ENCODE measurements around the gene CNIH2.
"Not testable (repeated sequence)": the region's sequence is repeated elsewhere in the genome, so short reads cannot be mapped to it uniquely, and the experiment has no call there.

The CNIH2 gene

DNA sequence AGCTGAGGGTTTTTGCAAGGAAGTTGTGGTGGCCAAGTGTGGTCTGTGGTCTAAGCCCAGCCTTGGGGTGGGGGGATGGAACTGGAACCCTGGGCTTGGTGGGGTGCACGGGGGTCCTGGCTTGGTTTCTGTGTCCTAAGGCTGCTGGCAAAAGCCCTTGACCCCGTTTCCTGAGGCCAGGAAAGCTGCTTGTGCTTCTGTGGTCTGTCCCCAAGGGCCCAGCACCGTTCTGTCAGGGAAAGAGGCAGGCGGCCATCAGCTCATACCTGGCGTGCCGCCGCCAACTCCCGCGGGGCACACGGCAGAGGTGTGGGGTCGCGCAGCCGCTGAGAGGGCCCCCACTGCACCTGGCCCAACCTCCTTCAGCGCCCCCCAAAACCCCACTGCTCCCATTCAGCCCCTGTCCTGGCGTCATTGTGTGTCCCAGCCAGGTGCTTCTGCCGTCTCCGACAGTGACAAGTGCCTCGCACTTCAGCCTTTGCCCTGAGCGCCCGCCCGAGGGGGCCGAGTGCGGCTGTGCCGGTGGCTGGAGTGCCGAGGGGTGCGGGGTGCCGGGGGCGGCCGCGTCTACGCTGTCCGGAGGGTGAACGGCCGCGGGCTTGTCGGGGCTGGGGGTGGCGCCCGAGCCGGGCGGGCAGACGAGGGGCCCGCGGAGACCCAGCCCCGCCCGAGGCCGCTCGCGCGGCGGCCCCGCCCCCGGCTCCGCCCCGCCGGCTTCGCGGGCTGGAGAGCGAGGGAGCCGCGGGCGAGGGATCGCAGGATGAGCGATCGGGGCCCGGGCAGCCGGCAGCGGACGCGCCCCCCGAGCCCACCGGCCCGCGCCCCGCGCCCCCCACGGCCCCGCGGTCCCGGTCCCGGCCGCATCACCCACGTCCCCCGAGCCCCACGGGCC lies at the start of gene CNIH2:
Gene CNIH2 (plus strand): TSS at position 705 of the 892 bp plus-strand sequence. CDS start 282 bp downstream, outside the sequence.
- no peak for DNase-seq (ENCODE audit: low read depth)

DNA sequence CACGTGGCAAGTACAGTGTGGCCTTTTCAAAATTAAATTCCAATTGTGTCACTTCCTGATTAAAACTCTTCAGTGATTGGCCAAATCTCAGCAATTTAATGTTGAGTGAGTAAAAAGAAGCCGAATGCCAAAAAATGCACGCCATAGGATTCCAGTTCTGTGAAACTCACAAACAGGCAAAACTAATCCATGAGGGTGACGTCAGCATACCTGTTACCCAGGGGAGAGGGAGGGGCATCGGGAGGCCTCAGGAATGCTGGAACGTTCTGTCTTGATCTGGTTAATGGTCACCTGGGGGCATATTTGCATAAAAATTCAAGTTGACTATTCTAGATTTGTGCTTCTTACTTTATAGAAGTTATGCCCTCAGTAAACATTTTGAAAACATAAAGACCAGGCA lies 49.5 kb upstream of the CNIH2 start:
- DNase-seq (ENCODE audit: low read depth), result no peak

DNA sequence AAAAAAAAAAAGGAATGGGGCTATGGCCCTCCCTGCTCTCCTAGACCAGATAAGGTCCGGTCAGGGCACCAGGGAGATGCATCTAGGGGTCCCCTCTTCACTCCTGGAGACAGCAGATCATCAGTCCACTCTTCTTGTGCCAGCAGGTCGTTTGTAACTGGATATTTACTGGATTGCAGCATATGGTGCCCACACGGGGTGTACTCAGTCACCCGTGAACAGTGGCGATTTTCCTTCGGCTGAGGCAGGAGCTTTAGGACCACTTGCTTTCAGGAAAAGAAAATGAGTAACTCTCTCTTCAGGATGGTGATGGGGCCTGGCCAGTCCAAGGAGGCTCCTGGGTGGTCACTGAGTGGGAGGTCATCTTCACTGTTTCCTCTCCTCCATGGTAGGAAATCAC lies 47.8 kb upstream of the CNIH2 start:
- DNase-seq (ENCODE audit: low read depth), result no peak

DNA sequence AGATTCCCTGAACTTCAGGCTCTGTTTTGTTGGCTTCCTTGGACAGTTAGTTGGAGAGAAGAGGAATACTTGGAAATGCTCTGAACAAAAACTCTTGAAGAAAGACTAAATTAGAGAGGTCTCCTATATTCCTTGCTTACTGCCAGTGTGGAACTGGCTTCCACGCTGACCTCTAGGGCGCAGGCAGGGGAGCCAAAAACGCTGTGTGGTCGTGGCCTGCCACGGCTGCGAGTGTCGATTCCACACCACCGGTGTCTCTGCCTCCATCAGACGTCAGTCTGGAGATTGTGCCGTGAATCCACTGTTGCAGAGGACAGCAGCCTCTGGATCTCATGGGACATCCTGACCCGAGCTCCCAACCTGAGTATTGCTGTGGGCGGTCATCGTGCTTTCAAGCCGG lies 47.0 kb upstream of the CNIH2 start:
- DNase-seq (ENCODE audit: low read depth), result no peak

DNA sequence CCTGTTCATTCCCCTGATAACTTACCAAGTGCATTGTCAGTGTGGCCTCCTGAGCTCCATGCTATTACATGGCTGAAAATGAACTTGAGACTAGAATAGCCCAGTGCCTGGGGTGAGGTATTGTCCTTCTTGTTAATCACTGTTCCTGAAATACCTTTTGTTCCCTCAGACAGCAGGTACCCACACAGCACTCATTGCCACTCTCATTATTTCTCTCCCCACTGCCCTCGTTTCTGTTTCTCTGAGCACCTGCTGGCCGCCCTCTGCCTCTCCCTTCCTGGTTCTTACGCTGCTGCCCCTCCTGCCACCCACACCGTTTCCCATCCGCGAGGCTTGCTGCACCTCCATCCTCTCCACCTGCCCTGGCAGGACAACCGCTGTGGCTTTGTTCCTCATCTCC lies 46.4 kb upstream of the CNIH2 start:
- DNase-seq (ENCODE audit: low read depth), result no peak

DNA sequence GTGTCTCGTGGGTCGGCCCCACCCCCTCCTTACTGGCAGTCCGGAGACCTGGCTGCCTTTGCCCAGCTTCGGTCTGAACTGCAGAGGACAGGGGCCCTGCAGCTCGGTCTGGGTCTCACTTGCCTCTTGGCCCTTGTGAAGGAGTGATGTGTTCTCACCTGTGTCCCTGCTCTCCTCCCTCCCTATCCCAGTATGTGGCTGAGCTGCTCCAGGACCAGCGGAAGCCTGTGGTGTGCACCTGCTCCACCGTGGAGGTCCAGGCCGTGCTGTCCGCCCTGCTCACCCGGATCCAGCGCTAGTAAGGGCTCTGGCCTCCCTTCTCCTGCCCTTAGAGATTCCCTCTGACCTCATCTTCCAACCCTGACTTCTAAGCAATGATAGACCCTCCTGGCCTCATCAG lies 45.2 kb upstream of the CNIH2 start:
- DNase-seq (ENCODE audit: low read depth), result no peak

DNA sequence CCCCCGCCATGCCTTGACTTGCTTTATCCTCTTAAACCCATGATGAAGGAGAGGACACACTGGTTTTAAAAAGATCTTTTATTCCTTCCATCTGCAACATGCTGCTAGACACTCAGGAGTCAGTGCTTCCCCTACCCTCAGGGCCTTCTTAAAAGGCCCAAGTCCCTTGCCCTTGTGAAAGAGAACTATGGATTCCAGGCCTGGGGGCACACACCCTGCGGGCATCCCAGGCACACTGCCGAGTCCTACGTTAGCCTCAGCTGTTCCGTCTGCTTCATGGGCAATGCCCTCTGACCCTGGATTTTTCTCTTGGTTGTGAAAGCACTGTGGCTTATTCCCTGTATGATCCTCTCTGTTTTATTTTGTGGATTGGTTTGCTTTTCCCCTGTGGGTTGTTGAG lies 44.7 kb upstream of the CNIH2 start:
- no peak for DNase-seq (ENCODE audit: low read depth)

DNA sequence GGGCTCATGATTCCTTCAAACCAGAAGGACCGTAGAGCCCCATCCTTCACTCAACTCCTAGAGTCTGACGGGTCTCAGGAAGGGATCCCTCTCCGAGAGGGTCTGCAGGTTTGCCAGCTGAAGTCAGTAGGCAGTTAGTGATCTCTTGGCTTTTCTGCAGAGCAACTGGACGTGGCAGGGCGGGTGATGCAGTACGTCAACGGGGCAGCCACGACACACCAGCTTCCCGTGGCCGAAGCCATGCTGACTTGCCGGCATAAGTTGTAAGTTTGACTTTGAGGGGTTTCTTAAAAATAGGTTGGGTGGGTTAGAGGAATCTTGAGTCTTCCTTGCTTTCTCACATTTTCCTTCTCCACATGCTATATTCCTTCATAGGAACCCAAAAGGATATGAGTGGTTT lies 42.8 kb upstream of the CNIH2 start:
- no peak for DNase-seq (ENCODE audit: low read depth)

DNA sequence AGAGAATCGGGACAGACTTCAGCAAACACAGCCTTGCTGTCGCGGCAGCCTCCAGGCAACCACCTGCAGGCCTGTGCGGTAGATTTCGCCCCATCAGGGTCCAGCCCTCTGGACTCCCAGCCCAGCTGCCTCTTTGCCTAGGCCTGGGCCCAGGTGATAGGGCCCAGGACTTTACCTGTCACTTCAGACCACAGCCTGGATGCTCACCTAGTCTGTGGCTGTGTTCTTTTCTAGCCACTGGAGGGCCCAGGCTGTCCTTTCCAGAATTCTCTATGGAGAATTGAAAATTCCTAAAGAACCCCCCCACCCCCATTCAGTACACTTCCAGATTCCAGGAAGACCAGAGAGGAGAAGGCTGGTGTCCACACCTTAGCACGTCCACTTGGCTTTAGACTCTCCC lies 40.1 kb upstream of the CNIH2 start:
- DNase-seq (ENCODE audit: low read depth), result no peak

DNA sequence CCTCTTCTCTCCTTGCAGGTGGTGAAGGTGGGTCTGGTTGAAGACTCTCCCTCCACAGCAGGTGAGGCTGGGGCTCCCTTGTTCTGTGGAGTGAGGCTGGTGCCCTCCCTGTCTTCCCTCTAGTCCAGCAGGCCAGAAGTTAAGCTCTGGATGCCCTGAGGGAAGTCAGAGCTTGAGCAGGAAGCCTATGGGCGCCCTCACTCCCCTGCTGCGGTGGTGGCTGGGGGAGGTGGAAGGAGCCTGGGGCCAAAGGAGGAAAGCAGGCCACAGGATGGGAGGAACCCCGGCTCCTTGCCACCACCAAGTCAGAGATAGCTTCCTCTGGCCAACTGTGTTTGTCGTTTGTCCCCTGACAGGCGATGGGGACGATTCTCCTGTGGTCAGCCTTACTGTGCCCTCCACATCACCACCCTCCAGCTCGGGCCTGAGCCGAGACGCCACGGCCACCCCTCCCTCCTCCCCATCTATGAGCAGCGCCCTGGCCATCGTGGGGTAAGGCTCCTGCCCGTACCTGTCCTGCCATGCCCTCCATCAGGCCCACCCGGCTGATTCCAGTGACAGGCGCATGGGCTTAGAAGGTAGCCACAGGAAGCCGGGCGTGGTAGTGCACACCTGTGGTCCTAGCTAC lies 39.1 kb upstream of the CNIH2 start:
- no peak for DNase-seq (ENCODE audit: low read depth)

DNA sequence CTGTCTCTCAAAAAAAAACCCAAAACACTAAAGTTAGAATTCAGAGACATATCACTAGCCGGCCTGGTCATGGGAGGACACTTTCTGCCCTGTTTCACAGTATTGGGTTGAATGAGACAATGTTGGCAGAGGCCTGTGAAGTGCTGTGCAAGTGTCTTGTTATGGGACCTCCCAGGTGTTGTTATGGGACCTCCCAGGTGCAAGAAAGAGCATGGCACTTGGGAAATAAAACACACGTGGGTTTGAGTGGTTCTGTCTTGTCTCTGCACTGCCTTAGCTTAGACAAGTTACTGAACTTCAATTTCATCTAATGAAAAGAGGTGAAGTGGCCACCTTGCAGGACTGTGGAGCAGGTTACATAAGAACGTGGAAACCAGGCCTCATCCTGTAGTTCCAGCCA lies 38.5 kb upstream of the CNIH2 start:
- no peak for DNase-seq (ENCODE audit: low read depth)

DNA sequence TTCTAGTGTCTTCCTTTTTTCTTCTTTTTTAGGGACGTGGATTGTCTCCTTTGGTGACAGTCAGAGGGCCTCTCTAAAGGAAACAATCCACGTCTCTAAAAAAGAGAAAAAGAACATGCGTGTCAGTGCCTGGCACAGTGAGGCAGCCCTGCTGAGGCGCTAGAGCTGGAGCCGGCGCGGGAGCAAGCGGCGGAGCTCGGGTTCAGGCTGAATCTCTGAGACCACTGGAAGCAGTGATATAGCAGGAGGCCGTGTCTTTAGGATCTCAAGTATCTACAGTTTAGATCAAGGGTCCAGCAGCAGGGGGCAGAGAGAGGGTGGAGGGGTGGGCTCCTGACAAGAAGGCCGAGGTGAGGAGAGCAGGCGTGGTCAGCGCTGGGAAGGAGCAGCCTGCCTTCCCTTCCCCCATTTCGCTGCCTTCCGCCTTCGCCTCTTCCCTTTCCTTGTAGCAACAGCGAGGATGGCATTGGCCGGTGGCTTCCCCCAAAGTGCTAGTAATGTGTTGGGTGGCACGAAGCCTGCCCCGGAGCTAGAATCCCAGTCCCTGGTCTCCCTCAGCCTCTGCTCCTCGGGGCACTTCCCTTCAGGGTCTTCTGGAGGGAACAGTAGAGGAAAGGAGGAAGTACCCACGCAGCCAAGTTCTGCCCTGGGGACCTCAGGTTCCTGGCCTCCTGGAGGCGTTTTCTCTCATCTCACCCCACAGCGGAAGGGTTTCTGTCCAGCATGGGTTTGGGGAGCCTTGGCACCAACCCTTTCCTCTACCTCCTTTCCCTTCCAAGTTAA lies 37.8 kb upstream of the CNIH2 start:
- DNase-seq (ENCODE audit: low read depth), result no peak

DNA sequence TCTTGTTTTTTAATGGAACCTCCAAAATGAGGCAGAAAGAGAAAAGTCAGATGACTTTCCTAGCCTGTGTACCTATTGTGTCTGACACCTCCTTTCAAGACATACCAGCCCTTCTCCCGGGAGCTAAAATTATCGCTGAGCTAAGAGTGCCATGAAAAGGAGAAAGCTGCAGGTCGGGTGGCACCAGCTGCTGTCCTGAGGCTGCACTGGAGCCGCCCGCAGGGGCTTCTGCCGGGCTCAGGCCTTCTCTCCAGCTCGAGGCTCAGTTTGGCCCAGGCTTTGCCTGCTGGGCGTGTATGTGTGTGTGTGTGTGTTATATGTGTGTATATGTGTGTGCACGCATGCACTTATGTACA lies 37.2 kb upstream of the CNIH2 start:
- DNase-seq (ENCODE audit: low read depth), result no peak

DNA sequence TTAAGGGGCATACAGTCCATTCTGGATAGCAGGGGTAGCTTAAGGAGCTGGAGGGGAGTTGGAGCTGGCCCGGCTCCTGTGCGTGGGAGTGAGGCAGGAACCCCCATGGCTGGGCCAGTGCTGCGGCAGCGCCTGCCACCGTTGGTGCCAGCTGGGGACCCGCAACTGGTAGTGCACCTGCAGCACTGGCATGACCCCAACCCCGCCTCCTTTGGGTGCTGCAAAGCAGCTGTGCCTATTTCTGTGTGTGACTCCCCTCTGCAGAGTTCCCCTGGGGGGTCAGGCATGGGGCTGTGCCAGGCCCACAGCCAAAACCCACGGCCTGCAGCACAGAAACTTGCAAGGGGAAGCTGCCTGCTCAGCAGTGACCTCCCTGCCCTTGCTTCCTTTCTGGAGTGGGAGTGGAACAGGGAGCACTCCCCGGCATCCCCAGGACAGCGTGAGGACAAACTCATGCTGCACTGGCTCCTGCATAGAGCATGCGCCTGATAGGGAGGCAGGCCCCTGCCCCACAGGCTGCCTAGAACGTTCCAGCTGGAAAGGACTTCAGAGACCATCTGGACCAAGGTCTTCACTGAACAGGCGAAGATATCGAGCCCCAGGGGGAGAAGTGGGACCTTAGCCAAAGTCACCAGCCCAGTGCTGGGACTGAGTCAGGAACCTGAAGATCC lies 35.7 kb upstream of the CNIH2 start:
- DNase-seq (ENCODE audit: low read depth), result no peak

DNA sequence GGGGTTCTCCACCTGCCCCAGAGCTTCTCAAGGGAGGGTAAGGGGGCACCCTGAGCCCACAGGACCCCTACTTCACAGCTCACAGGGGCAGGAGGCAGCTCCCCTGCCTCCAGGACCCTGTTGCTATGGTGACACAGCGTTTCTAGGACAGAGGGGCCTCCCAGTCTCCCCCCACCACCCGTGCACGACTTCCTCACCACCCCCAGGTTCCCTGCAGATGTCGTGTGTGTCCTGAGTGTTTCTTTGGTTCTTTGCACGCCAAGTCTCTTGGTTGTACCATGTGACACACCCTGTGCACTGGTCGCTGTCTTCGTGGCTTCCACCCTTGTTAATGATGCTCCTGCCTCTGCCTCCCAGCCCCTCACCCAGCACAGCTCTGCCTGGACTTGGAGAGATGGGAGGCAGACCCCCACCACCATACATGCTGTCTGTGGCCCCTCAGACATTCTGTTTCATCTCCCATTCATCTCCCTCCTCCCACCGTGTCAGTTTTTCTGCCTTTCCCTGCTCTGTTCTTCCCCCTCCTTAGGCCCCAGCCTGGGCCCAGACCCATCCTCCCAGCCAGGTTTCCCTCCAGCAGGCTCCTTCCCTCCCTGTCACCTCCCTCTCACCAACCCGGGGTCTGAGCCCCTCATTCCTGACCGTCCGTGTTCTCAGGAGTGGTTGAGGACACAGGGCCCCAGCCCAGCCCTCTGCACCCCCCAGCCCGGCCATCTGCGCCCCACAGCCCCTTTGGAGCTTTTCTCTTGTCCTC lies 34.0 kb upstream of the CNIH2 start:
- no peak for DNase-seq (ENCODE audit: low read depth)

DNA sequence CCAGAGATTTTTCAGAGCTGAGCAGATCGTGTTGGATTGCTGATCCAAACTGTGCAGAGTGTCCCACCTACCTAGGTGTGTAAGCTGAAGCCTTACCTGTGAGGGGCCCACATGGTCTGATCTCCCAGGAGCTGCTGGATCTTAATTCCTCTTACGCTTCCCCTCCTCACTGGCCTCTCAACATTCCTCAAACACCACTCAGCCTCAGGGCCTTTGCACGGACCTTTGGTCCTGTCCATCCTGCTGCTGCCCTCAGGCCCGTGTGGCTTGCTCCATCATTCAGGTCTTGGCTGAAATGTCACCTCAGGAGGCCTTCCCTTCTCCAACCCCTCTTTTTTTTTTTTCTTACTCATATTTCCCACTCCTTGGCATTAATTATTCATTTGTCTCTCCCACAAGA lies 30.7 kb upstream of the CNIH2 start:
- DNase-seq (ENCODE audit: low read depth), result no peak

DNA sequence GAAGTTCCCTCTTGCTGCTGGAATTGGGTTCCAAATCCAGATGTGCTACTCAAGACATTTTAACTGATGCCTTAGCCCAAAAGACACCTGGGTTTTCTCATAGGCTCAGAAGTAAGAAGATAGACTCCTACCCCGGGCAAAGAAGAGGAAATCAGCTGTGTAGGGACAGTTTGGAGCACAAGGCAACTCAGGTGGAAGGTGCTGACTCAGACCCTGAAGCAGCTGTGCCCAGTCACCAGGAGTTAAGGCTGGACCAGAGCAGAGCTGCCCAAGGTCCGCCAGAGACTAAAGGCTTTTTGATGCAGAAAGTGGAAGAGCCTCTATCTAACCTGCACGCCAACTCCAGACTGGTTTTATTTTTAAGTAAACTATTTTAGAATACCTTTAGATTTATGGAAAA lies 30.2 kb upstream of the CNIH2 start:
- DNase-seq (ENCODE audit: low read depth), result no peak

DNA sequence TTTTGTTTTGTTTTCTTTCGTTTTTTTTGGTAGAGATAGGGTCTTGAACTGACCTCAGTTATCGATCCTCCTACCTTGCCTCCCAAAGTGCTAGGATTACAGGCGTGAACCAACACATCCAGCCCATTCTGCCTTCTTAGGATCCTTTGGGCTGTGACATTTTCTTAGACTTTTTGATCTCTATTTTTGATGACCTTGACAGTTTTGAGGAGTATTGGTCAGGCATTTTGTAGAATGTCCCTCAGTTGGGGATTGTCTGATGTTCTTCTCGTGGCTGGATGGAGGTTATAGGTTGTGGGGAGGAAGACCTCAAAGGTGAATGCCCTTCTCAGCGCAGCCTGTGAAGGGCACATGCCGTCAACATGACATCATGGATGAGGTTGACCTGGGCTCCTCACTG lies 29.1 kb upstream of the CNIH2 start:
- DNase-seq (ENCODE audit: low read depth), result no peak

DNA sequence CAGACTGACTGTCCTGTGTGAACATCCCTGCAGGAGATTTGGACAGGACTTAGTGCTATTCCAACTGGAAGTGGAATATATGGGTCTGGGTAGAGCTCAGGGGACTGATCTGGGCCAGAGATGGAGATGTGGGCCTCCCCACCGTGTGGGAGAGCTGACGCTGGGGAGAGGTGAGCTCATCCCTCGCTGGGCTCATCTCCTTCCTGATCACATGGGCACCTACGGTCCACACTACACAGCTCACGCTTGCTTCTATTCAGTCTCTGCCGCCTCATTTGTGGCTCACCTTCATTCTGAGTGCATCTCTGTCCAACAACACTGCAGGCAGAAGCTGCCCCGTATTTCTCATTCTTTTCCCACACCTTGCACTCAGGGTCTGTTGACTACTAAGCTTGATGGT lies 26.2 kb upstream of the CNIH2 start:
- no peak for DNase-seq (ENCODE audit: low read depth)

DNA sequence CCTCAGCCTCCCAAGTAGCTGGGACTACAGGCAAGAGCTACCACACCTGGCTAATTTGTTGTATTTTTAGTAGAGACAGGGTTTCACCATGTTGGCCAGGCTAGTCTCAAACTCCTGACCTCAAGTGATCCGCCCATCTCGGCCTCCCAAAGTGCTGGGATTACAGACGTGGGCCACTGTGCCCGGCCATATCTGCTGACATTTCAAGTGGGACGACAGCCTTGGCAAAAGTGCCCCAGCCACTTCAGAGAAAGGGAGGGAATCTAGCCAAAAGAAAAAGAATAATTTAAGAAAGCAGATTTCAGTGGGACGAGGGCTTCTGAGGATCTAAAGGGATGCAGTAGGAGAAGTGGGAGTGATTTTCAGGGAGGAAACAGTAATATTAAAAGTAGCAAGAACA lies 24.9 kb upstream of the CNIH2 start:
- DNase-seq (ENCODE audit: low read depth), result not testable (repeated sequence)

DNA sequence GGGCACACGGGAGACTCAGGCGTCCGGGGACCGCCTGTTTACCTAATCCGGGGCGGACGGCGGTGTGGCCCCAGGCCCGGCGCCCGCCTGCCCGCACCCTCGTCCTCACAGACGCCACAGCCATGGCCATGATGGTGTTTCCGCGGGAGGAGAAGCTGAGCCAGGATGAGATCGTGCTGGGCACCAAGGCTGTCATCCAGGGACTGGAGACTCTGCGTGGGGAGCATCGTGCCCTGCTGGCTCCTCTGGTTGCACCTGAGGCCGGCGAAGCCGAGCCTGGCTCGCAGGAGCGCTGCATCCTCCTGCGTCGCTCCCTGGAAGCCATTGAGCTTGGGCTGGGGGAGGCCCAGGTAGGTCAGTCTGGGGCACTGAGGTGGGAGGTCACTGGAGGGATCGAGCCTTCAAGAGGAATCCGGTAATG lies 19.5 kb upstream of the CNIH2 start:
- DNase-seq (ENCODE audit: low read depth), result no peak

DNA sequence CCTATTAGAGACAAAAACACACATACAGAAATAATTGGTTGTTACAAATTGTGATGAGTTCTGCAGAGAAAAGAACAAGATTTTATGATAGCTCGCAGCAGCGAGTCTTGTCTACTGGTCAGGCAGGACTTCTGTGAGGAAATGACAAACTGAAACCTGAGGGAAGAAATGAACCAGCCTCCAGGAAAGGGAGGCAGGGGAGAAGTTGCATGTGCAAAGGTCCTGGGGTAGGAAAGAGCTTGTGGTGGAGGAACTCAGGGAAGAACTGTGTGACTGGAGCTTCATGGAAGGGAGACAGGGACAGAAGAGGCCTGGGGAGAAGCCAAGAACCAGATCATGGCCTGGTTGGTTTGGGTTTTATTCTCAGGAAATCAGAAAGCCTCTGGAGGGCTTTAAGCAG lies 18.8 kb upstream of the CNIH2 start:
- no peak for DNase-seq (ENCODE audit: low read depth)

Data from non-pigmented ciliary epithelial cell (primary cell).